Duodenal mucosa (tissue), 2 donors: Measurements from ENCODE around the gene CXCR4.

Source experiments
- H3K27ac ChIP-seq: one replicate; pipeline ENCODE4 v1.7.0; 2013; ENCODE audit warnings: low read depth, low read length
- H3K27me3 ChIP-seq, 2 donors: one replicate each; pipeline ENCODE4 v1.7.0; 2013; ENCODE audit warnings: low read length in 2 of 2, control low read depth in 1 of 2; ENCODE audit not compliant: insufficient read depth in 2 of 2, control insufficient read depth in 1 of 2
- H3K36me3 ChIP-seq, 2 donors: one replicate each; pipeline ENCODE4 v1.7.0; 2013; ENCODE audit warnings: low read length in 2 of 2, control low read depth in 1 of 2; ENCODE audit not compliant: insufficient read depth in 2 of 2, control insufficient read depth in 1 of 2
- H3K4me1 ChIP-seq, 2 donors: one replicate each; pipeline ENCODE4 v1.7.0; 2013; ENCODE audit warnings: low read length in 2 of 2, control low read depth in 1 of 2; ENCODE audit not compliant: insufficient read depth in 2 of 2, control insufficient read depth in 1 of 2
- H3K4me3 ChIP-seq, 2 donors: one replicate each; pipeline ENCODE4 v1.7.0; 2013; ENCODE audit warnings: low read length in 2 of 2, low read depth in 1 of 2
- H3K9ac ChIP-seq, 2 donors: one replicate each; pipeline ENCODE4 v1.7.0; 2013; ENCODE audit warnings: low read length in 2 of 2, low read depth in 1 of 2
- H3K9me3 ChIP-seq, 2 donors: one replicate each; pipeline ENCODE4 v1.7.0; 2013; ENCODE audit warnings: low read length in 2 of 2, control low read depth in 1 of 2; ENCODE audit not compliant: control insufficient read depth in 1 of 2

CXCR4 gene

GRCh38 chr2:136115183-136115761 lies 2.7 kb downstream of the CXCR4 start:
- Histone ChIP-seq H3K4me3 (no peak overlapping the region), H3K9me3 (no peaks in the 10 kb centered on the region), H3K27me3 (peaks cover 29 to 39% of the 10 kb centered on the region in 2 donors), H3K9ac (no peak overlapping the region), H3K36me3 (peaks cover 0 to 8% of the 10 kb centered on the region in 2 donors), H3K27ac (no peak overlapping the region), H3K4me1 (peaks cover 13 to 18% of the 10 kb centered on the region in 2 donors)

DNA sequence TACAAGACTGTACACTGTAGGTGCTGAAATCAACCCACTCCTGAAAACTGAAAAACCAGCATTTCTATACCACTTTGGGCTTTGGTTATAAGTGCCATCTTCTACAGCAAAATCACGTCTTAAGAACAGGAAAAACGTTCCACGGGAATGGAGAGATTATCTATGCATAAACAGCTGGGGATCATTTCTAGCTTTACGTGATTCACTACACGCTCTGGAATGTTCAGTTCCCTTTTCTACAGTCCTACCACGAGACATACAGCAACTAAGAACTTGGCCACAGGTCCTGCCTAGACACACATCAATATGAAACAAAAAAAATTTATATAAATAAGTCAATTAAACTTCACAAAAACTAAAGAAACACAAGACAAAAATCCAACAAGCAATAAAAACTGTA lies 3.6 kb downstream of the CXCR4 start:
- peaks cover 0 to 8% of the 10 kb centered on the region in 2 donors for H3K36me3 ChIP-seq
- peaks cover 29 to 33% of the 10 kb centered on the region in 2 donors for H3K27me3 ChIP-seq
- H3K9ac ChIP-seq: peak overlapping the region in 1 of 2 donors; percentile 12
- no peaks in the 10 kb centered on the region for H3K9me3 ChIP-seq
- no peak overlapping the region for H3K4me3 ChIP-seq
- H3K27ac ChIP-seq: no peak overlapping the region
- peaks cover 13 to 18% of the 10 kb centered on the region in 2 donors for H3K4me1 ChIP-seq

- H3K4me3 ChIP-seq: no peak overlapping the region
- no peak overlapping the region for H3K27ac ChIP-seq
- H3K36me3 ChIP-seq: peaks cover 0 to 8% of the 10 kb centered on the region in 2 donors
- H3K27me3 ChIP-seq: peaks cover 24 to 25% of the 10 kb centered on the region in 2 donors
- H3K4me1 ChIP-seq: peaks cover 6 to 12% of the 10 kb centered on the region in 2 donors
- peak overlapping the region in 1 of 2 donors; percentile 12 for H3K9ac ChIP-seq
- no peaks in the 10 kb centered on the region for H3K9me3 ChIP-seq
These were observed 4.6 kb downstream of the CXCR4 start for GRCh38 chr2:136113209-136113971.

GRCh38 chr2:136112317-136113208 lies 5.4 kb downstream of the CXCR4 start:
- Histone ChIP-seq H3K36me3 (peaks cover 0 to 8% of the 10 kb centered on the region in 2 donors), H3K27ac (no peak overlapping the region), H3K9me3 (no peaks in the 10 kb centered on the region), H3K27me3 (peaks cover 22 to 24% of the 10 kb centered on the region in 2 donors), H3K9ac (no peak overlapping the region), H3K4me1 (peaks cover 3 to 8% of the 10 kb centered on the region in 2 donors), H3K4me3 (no peak overlapping the region)

GRCh38 chr2:136111711-136112110 lies 6.2 kb downstream of the CXCR4 start:
- Histone ChIP-seq H3K27me3 (peaks cover 18 to 19% of the 10 kb centered on the region in 2 donors), H3K4me1 (peaks cover 0 to 8% of the 10 kb centered on the region in 2 donors), H3K36me3 (peaks cover 0 to 8% of the 10 kb centered on the region in 2 donors), H3K27ac (no peak overlapping the region), H3K9ac (no peak overlapping the region), H3K4me3 (no peak overlapping the region), H3K9me3 (no peaks in the 10 kb centered on the region)

DNA sequence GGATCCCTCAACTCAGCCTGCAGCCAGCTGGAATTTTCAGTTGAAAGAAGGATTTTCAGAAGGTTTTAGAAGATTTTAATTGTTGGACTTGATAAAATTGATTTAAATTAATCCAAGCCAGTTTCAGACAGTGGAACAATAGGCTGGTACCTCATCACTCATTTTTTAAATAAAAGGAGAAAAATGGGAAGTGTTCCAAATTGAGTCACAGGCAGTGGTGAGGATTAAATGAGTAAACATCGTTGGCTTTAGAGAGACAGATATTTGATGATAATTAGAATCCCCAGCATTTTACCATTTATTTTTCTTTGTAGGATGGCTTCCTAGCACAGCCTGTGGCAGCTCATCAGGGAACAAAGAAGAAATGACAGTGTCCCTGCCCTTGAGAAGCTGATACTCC lies 7.4 kb downstream of the CXCR4 start:
- no peak overlapping the region for H3K27ac ChIP-seq
- no peaks in the 10 kb centered on the region for H3K4me1 ChIP-seq
- H3K27me3 ChIP-seq: peaks cover 6 to 14% of the 10 kb centered on the region in 2 donors
- no peak overlapping the region for H3K4me3 ChIP-seq
- H3K9me3 ChIP-seq: no peaks in the 10 kb centered on the region
- peaks cover 0 to 8% of the 10 kb centered on the region in 2 donors for H3K36me3 ChIP-seq
- no peak overlapping the region for H3K9ac ChIP-seq

DNA sequence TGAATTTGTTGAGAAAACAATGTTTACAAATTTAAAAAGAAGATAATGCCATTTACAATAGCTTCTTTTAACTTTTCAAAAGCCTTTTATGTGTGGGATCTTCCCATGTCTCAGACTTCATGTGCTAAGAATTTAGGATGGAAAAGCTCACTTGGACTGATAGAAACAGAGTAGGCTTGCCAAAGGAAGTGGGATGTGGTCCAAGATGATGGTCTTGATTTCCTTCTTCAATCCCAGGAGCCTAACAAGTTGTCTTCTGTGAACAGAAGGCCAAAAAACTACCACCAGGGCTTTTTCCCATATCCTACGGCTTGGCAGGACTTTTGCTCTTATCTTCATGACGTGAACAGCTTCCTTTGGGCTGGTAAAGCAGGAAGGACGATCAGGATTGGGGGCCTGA lies 9.5 kb downstream of the CXCR4 start:
- Histone ChIP-seq H3K4me1 (no peaks in the 10 kb centered on the region), H3K27ac (no peak overlapping the region), H3K36me3 (no peaks in the 10 kb centered on the region), H3K27me3 (peaks cover 0 to 6% of the 10 kb centered on the region in 2 donors), H3K9me3 (no peaks in the 10 kb centered on the region), H3K9ac (no peak overlapping the region), H3K4me3 (no peak overlapping the region)

DNA sequence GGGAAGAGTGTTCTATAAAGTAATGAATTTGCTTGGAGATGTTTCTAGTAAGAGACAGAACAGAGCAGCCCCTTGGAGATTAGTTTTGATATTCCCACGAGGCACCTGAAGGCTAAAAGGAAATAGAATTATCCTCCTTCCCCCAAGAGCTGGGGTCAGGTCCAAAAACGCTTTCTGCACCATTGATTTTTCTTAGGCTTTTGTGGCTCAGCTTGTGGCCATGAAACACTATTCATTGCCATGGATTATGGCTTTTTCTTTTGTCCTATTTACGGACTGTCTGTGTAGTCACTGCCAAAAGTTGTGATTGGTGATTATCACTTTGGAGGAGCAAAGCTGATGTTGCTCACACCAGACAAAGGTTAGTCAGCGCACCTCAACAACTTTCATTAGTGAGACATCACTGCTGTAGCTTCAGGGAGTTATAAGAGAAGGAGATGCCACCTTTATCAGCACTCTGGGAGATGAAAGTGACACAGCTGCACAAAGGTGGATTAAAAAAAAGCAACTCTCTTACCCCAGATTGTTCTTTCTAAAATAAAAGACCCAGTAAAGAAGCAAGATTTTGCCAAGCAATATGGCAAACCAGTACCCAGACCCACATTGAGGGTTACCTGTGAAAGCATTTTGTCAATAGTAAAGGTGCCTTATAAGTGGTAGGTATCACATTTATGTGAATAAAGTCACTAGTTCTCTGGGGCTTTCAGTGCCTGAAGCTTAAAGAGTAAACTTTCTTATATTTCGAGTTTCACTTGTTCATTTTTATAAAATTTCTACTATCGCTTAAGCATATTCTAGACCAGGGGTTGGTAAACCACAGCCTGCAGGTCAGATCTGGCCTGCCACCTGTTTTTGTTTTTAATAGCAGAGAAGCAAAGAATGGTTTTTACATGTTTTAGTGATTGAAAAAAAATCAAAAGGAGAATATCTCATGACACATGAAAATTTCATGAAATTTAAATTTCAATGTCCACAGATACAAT lies 10.6 kb downstream of the CXCR4 start:
- no peaks in the 10 kb centered on the region for H3K9me3 ChIP-seq
- peaks cover 0 to 6% of the 10 kb centered on the region in 2 donors for H3K27me3 ChIP-seq
- no peak overlapping the region for H3K27ac ChIP-seq
- H3K36me3 ChIP-seq: no peaks in the 10 kb centered on the region
- H3K4me3 ChIP-seq: no peak overlapping the region
- H3K4me1 ChIP-seq: no peaks in the 10 kb centered on the region
- H3K9ac ChIP-seq: no peak overlapping the region

GRCh38 chr2:136106505-136106904 lies 11.4 kb downstream of the CXCR4 start:
- peaks cover 0 to 3% of the 10 kb centered on the region in 2 donors for H3K27me3 ChIP-seq
- no peak overlapping the region for H3K9ac ChIP-seq
- H3K4me1 ChIP-seq: no peaks in the 10 kb centered on the region
- H3K9me3 ChIP-seq: no peaks in the 10 kb centered on the region
- no peak overlapping the region for H3K4me3 ChIP-seq
- no peaks in the 10 kb centered on the region for H3K36me3 ChIP-seq
- no peak overlapping the region for H3K27ac ChIP-seq
